Fibroblast of skin of back (primary cell): Measurements from ENCODE around the gene COBLL1. TPM values are rescaled to one million over a fixed set of nuclear protein-coding genes. Genes with fewer than 3 reads are reported as not detected.
A peak's percentile ranks its signal among the peaks of the same experiment; 100 is the strongest.
"Not testable (repeated sequence)": the region's sequence is repeated elsewhere in the genome, so short reads cannot be mapped to it uniquely, and the experiment has no call there.

Source experiments
- DNase-seq: peaks from one replicate; pipeline ENCODE4 v3.0.0-alpha.2; 2013
- polyA plus RNA-seq, 2 experiments: library from polyadenylated mRNA; unstranded; fragments of 120-200 nt; gene quantifications; one replicate each; pipeline ENCODE4 v1.2.1, GENCODE V29; 2013; ENCODE audit not compliant: insufficient read length in 2 of 2

Gene COBLL1
- polyA plus RNA-seq (2013, experiment 1 of 2; ENCODE audit: insufficient read length): 7.3 TPM
- 14.3 TPM for polyA plus RNA-seq (2013, experiment 2 of 2; ENCODE audit: insufficient read length)

- peak; percentile 72 for DNase-seq
Observed at GRCh38 chr2:164841719-164842623, at the start of gene COBLL1. COBLL1 (minus strand) TSS chr2:164841823; CDS start chr2:164841196, 627 bp downstream.

GRCh38 chr2:164890544-164890943 lies 48.9 kb upstream of the COBLL1 start:
- no peak for DNase-seq

GRCh38 chr2:164888592-164888991 lies 47.0 kb upstream of the COBLL1 start:
- DNase-seq: no peak

- no peak for DNase-seq
Observed at GRCh38 chr2:164887434-164888144, 46.0 kb upstream of the COBLL1 start.

- DNase-seq: no peak
Observed at GRCh38 chr2:164882276-164882675, 40.7 kb upstream of the COBLL1 start.

GRCh38 chr2:164881524-164881923 lies 39.9 kb upstream of the COBLL1 start:
- DNase-seq: no peak

GRCh38 chr2:164879901-164880535 lies 38.4 kb upstream of the COBLL1 start:
- DNase-seq: no peak

GRCh38 chr2:164877927-164878326 lies 36.3 kb upstream of the COBLL1 start:
- DNase-seq: no peak

GRCh38 chr2:164877169-164877568 lies 35.5 kb upstream of the COBLL1 start:
- no peak for DNase-seq

- no peak for DNase-seq
Observed at GRCh38 chr2:164875334-164876205, 33.9 kb upstream of the COBLL1 start.

- no peak for DNase-seq
Observed at GRCh38 chr2:164873210-164873908, 31.7 kb upstream of the COBLL1 start.

- no peak for DNase-seq
Observed at GRCh38 chr2:164871404-164871803, 29.8 kb upstream of the COBLL1 start.

GRCh38 chr2:164869420-164869772 lies 27.8 kb upstream of the COBLL1 start:
- no peak for DNase-seq

GRCh38 chr2:164868563-164869419 lies 27.2 kb upstream of the COBLL1 start:
- no peak for DNase-seq

GRCh38 chr2:164867779-164868397 lies 26.3 kb upstream of the COBLL1 start:
- DNase-seq: no peak

- not testable (repeated sequence) for DNase-seq
Observed at GRCh38 chr2:164866381-164866780, 24.8 kb upstream of the COBLL1 start.

- DNase-seq: no peak
Observed at GRCh38 chr2:164860694-164861042, 19.0 kb upstream of the COBLL1 start.

- not testable (repeated sequence) for DNase-seq
Observed at GRCh38 chr2:164859906-164860693, 18.5 kb upstream of the COBLL1 start.

- no peak for DNase-seq
Observed at GRCh38 chr2:164859251-164859818, 17.7 kb upstream of the COBLL1 start.
